Measurements from ENCODE around the gene SETSIP. TPM values are rescaled to one million over a fixed set of nuclear protein-coding genes. Genes with fewer than 3 reads are reported as not detected.

SETSIP gene
- total RNA-seq, 4 donors from 2014 or later = not detected

DNA sequence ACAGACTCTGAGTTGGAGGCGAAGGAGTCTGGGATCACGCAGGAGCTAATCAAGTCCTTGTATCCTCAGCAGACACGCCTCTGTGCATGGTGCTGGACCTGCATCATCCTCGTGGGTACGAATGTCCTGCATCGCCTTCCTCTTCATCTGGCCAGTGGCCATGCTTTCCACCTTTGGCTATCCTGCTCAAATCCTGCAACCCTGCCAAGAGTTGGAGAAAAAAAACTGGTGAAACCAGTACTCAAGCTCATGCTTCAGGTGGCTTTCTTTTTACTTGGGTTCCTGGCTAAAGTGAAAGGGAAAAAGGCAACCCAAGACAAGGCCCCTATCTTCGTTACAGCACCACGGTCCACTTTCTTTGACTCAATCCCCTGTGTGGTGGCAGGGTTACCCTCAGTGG lies 8.9 kb downstream of the SETSIP start:
- 88 to 93% methylated on average over 8 of the region's 8 CpGs for WGBS, 2 donors
- no peak overlapping the region for H3K27ac ChIP-seq
- TF ChIP-seq POLR2A (IDR thresholded peaks at IDR 0.05) (no peak), EP300 (IDR thresholded peaks at IDR 0.05) (no peak)
- TF ChIP-seq, protein P1, sequence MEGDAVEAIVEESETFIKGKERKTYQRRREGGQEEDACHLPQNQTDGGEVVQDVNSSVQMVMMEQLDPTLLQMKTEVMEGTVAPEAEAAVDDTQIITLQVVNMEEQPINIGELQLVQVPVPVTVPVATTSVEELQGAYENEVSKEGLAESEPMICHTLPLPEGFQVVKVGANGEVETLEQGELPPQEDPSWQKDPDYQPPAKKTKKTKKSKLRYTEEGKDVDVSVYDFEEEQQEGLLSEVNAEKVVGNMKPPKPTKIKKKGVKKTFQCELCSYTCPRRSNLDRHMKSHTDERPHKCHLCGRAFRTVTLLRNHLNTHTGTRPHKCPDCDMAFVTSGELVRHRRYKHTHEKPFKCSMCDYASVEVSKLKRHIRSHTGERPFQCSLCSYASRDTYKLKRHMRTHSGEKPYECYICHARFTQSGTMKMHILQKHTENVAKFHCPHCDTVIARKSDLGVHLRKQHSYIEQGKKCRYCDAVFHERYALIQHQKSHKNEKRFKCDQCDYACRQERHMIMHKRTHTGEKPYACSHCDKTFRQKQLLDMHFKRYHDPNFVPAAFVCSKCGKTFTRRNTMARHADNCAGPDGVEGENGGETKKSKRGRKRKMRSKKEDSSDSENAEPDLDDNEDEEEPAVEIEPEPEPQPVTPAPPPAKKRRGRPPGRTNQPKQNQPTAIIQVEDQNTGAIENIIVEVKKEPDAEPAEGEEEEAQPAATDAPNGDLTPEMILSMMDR (IDR thresholded peaks at IDR 0.05) = no peak
- H3K36me3 ChIP-seq = no peaks in the 10 kb centered on the region
- no peak overlapping the region for H3K4me3 ChIP-seq
- no peaks in the 10 kb centered on the region for H3K9me3 ChIP-seq
- no peaks in the 10 kb centered on the region for H3K4me1 ChIP-seq
- no peak for DNase-seq (ENCODE audit: low spot score in 2 of 2)
- H3K27me3 ChIP-seq = no peaks in the 10 kb centered on the region

DNA sequence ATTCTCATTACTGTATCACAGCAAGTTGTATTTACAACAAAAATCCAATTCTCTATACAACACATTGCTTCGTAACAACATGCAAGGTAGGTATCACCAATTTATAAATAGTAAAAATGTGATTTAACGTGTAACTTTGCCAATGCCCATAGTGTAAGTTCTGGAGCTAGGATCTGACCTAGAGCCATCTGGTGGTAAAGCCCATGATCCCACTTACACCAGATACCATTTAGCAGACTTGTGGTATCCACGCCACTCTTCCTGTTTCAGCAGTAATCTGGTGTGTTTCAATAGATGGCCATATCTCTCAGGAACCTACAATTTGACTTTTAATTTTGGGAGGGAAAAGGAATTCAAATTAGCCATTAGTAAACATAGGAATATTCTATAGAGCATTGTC lies 10.2 kb downstream of the SETSIP start:
- H3K27me3 ChIP-seq = no peaks in the 10 kb centered on the region
- DNase-seq (ENCODE audit: low spot score in 2 of 2) = no peak
- H3K4me1 ChIP-seq = no peaks in the 10 kb centered on the region
- H3K36me3 ChIP-seq = no peaks in the 10 kb centered on the region
- no peak overlapping the region for H3K4me3 ChIP-seq
- WGBS, 2 donors = 83 to 84% methylated on average over 3 of the region's 3 CpGs
- no peak overlapping the region for H3K27ac ChIP-seq
- H3K9me3 ChIP-seq = no peaks in the 10 kb centered on the region
- TF ChIP-seq EP300 (IDR thresholded peaks at IDR 0.05) = no peak
- no peak for TF ChIP-seq POLR2A (IDR thresholded peaks at IDR 0.05)
- TF ChIP-seq, protein P1 (IDR thresholded peaks at IDR 0.05) = no peak

DNA sequence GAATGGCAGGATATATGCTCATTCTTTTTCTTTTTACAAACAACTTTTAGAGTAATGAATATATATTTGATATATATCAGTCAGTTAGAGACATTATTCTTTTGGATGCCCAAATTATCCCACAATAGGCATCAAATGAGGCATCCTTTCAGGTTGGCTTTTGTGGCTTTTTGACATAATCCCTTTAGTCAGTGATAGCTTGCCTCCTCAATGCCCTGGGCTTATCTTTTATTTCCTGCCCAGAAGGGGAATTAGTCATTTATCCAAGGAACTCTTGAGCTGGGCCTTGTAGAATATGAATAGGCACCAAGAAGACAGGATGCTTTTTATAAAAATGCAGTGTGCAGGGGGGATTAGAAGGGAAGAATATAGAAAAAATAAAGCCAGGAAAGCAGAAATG lies 23.3 kb downstream of the SETSIP start:
- no peak overlapping the region for H3K4me3 ChIP-seq
- H3K27ac ChIP-seq = no peak overlapping the region
- no peaks in the 10 kb centered on the region for H3K36me3 ChIP-seq
- H3K27me3 ChIP-seq = no peaks in the 10 kb centered on the region
- no peaks in the 10 kb centered on the region for H3K4me1 ChIP-seq
- no peaks in the 10 kb centered on the region for H3K9me3 ChIP-seq
- TF ChIP-seq, protein P1 (IDR thresholded peaks at IDR 0.05) = no peak
- TF ChIP-seq EP300 (IDR thresholded peaks at IDR 0.05) (no peak), POLR2A (IDR thresholded peaks at IDR 0.05) (no peak)
- DNase-seq (ENCODE audit: low spot score in 2 of 2) = no peak

DNA sequence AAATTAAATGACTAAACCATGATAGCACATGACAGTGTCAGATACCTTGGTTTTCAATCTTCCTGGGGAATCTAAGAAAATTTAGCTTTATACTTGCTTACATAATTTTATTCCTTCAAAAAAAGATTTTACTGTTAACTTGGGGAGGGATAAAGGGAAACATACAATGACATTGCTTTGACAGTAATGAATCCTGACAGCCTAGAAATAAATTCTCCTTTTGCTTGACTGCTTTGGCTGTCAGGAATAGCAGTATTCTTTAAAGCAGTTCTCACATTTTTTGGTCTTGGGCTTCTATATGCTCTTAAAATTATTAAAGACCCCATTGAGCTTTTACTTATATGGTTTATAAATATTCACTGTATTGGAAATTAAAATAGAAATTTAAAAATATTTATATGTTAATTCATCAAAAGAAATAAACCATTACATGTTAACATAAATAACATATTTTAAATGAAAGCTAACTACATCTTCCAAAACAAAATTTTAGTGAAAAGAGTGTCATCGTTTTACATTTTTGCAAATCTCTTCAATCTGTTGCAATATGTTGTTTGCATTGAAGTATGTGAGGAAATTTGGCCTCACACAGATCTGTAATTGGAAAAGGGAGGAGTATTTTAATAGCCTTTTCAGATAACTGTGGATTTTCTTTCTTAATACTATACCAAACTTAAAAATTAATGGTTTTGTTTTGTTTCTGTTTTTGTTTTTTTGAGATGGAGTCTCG lies 29.3 kb downstream of the SETSIP start:
- WGBS, 2 donors = 91 to 92% methylated on average over 2 of the region's 2 CpGs

DNA sequence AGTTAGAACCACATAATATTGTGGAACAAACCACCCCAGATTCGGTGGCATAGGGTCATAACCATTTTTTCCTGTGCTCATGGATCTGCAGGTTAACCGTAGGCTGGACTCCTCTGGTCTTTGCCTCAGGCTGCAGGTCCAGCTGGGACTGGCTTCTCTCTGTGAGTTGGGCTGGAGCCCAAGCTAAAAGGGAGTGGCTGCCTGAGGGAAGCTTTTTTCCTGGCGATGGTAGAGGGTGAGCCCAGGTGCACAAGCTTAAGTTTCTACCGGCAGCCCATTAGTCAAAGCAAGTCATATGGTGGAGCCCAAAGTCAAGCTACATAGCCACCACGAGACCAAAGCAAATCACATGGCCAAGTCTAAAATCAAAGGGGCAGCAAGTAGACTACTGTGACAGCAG lies 31.6 kb downstream of the SETSIP start:
- no peaks in the 10 kb centered on the region for H3K9me3 ChIP-seq
- TF ChIP-seq, protein P1 (IDR thresholded peaks at IDR 0.05) = no peak
- TF ChIP-seq POLR2A (IDR thresholded peaks at IDR 0.05) (no peak), EP300 (IDR thresholded peaks at IDR 0.05) (no peak)
- no peak overlapping the region for H3K27ac ChIP-seq
- no peaks in the 10 kb centered on the region for H3K4me1 ChIP-seq
- no peak overlapping the region for H3K4me3 ChIP-seq
- H3K36me3 ChIP-seq = no peaks in the 10 kb centered on the region
- no peaks in the 10 kb centered on the region for H3K27me3 ChIP-seq
- DNase-seq (ENCODE audit: low spot score in 2 of 2) = no peak
- WGBS, 2 donors = 82 to 84% methylated on average over 5 of the region's 5 CpGs

More for the DNA sequence above, 29.3 kb downstream of the SETSIP start:
- no peaks in the 10 kb centered on the region for H3K9me3 ChIP-seq
- H3K27ac ChIP-seq = no peak overlapping the region
- no peak for TF ChIP-seq EP300 (IDR thresholded peaks at IDR 0.05)
- TF ChIP-seq, protein P1 (IDR thresholded peaks at IDR 0.05) = no peak
- TF ChIP-seq POLR2A (IDR thresholded peaks at IDR 0.05) = no peak
- H3K4me3 ChIP-seq = no peak overlapping the region
- DNase-seq (ENCODE audit: low spot score in 2 of 2) = no peak
- no peaks in the 10 kb centered on the region for H3K4me1 ChIP-seq
- no peaks in the 10 kb centered on the region for H3K36me3 ChIP-seq
- H3K27me3 ChIP-seq = no peaks in the 10 kb centered on the region

Measured in tibial nerve (tissue), 4 donors.